Activated T-helper 9 cell treated with anti-CD3 and anti-CD28 coated beads, Interleukin-2, amount 50 U/mL, for 16 hours (primary cell): ENCODE data around the gene DMD.
"Not testable (repeated sequence)": the region's sequence is repeated elsewhere in the genome, so short reads cannot be mapped to it uniquely, and the experiment has no call there.

Source experiments
- DNase-seq: peaks from one replicate; pipeline ENCODE4 v3.0.0-alpha.2; 2020; ENCODE audit warnings: low read depth

DMD gene

GRCh38 chrX:31593353-31593752, 1618.0 kb downstream of the DMD start:
- no peak for DNase-seq

DNA sequence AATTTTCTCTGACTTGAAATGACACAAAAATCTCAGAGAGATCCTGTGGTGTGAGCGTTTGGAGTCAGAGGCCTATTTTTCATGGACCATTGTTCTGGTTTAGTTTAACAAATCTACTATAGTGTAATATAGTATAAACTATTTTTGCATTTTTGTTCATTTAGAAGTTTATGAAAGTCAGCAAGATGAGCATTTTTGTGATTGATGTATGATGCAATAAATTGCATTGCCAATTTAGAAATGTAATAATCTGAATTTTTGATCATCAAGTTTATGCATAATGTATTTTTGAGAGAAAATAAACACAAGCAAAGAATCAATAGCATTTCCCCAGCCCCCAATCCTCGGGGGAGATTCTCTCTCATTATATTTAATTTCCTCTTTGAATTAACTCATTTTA, 1620.0 kb downstream of the DMD start:
- DNase-seq = no peak

DNA sequence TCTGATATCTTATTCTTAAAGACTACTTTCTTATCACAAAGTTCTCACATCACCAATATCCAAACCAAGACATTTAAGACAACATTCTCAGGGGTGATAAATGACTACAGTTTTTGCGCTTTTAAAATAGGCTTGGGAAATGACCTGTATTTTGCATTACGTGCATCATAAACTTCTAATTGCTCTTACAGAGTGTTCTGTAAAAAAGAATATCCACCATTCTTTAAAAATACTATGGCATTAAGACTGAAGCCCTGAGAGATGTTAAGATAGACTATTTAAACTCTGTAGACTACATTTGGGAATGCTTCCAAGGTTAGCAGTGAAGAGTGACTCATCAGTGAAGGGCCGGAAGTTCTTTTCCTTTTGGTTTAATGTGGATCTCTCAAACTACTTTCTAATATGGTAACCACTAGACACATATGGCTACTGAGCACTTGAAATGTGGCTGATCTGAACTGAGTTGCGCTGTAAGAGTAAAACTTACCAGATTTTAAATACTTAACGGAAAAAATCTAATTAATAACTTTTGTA, 1620.7 kb downstream of the DMD start:
- no peak for DNase-seq

DNA sequence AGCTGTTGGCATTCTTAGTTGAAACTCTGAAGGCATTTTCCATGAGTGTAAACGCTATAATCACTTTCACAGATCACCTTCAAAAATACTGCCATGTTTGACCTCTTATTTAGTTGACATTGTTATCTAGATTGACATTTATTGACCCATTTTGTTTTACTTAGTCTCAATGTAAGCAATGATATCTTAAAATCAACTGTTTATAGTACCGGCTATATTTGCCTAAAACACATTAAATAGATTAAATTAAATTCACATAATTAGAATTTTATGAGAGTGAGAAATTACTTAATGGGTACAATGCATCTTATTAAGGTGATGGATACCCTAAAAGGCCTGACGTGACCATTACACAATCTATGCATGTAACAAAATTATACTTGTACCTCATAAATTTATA, 1621.8 kb downstream of the DMD start:
- DNase-seq = no peak

DNA sequence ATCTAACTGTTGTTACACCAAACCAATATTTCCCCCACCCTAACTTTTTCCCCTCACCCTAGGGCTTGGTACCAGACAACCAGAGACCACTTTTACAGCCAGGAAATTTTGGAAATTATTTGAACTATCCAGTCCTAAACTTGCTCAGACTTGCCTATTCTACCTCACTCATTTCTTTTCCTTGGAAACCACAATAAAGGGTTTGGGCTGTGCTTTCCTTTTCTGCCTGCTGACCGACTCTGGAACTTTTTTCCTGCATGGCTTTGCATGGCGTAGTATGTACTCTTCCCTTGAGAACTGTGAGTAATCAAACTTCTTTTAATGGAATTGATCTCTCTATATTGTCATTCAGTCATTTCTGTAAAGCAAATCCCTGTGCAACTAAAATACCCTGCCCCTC, 1623.0 kb downstream of the DMD start:
- no peak for DNase-seq

DNA sequence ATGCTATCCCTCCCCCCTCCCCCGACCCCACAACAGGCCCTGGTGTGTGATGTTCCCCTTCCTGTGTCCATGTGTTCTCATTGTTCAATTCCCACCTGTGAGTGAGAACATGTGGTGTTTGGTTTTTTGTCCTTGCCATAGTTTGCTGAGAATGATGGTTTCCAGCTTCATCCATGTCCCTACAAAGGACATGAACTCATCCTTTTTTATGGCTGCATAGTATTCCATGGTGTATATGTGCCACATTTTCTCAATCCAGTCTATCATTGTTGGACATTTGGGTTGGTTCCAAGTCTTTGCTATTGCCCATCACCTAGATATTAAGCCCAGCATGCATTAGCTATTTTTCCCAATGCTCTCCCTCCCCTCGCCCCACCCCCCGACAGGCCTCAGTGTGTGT, 1627.5 kb downstream of the DMD start:
- not testable (repeated sequence) for DNase-seq

DNA sequence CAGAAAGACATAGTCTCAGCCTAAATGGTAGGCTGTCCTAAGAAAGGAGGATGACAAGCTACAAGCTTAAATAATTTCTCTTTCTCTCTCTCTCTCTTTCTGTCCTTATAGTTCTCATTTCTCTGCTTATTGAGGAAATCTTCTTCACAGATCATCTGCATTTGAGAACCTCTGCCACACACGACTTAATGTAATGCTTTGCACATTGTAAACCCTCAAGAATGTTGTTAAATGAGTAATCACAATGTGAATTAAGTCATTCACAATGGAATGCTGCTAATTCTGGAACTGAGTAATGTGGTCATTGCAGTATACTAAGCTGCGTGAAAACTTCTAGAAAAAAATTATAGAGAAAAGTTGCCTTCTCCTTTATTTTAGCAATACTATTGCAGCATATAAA, 1630.6 kb downstream of the DMD start:
- no peak for DNase-seq

GRCh38 chrX:31580227-31580626, 1631.1 kb downstream of the DMD start:
- DNase-seq = no peak

- DNase-seq = no peak
Measured at GRCh38 chrX:31572360-31572759, 1639.0 kb downstream of the DMD start.

GRCh38 chrX:31570658-31571057, 1640.7 kb downstream of the DMD start:
- no peak for DNase-seq

- DNase-seq = no peak
Measured at GRCh38 chrX:31563792-31564191, 1647.6 kb downstream of the DMD start.

- no peak for DNase-seq
Measured at GRCh38 chrX:31555506-31555905, 1655.8 kb downstream of the DMD start.

- DNase-seq = no peak
Measured at GRCh38 chrX:31551913-31552312, 1659.4 kb downstream of the DMD start.

DNA sequence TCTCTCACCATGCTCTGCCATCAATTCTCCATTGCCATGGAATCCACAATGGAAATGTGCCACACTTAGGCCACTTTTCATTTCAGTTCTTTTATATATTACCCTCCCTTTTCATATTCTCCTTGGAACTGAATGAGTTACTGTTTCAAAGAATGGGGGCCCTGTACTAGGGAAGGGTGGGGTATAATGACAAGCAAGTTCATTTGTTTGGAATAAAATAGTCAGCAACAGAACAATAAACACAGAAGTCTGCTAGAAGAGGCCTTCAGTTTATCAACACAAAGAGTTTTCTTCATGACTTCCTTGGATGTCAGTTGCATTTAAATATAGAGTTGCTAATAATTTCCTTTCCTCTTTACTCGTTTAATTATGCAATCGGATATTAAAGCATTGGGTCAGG, 1661.2 kb downstream of the DMD start:
- DNase-seq = no peak

DNA sequence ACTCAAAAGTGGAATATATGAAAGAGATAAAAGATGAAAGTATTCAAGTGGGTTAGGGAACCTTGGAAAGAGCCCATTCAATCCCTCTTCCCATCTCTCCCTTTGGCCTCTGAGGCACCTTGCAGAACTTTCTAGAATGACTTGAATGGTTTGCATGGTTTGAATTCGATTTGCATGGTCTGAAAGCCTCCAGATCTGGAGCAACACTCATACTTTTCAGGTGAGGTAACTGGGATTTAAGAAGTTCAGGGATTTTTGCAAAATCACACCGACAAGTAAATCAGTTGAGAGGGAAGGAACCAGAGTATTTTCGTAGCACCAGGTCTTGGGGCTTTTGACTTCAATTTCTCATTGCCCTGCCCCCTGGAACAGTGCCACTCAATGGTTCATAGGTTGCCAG, 1663.5 kb downstream of the DMD start:
- DNase-seq = no peak

DNA sequence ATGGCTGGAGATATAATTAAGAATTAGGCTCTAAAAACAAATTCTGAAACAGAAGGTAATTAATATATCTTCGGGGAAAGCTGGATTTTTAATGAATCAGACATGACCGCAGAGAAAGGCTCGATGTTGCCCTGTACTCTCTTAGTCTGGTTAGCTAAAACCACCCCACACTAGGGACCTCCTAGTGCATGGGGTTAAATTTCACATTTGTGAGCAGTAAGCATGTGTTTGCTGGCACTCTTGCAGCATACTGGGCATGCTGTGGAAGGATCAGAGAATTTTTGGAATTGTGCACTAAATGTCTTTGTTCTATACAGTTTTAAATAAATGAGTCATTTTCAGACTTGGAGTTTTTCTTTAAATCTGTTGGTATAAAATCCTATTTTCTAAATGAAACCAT, 1663.9 kb downstream of the DMD start:
- DNase-seq = no peak

DNA sequence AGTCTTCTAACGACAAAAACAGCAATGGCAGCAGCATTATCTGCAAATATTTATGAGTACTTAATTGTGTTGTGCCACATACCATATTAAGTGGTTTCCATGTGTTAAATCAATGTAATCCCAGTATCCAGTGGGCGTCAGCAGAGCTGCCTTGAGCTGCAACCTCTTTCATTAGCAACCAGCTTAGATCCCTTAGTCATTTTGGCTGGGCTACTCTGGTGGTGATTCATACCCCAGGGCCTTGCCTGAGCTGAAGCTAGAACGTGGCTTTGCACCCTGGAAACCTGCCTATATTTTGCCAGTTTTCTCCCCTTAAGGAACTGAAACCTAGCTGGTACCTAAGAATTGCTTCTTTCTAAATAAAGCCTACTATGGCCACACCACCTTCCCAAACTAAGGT, 1665.2 kb downstream of the DMD start:
- DNase-seq = no peak

DNA sequence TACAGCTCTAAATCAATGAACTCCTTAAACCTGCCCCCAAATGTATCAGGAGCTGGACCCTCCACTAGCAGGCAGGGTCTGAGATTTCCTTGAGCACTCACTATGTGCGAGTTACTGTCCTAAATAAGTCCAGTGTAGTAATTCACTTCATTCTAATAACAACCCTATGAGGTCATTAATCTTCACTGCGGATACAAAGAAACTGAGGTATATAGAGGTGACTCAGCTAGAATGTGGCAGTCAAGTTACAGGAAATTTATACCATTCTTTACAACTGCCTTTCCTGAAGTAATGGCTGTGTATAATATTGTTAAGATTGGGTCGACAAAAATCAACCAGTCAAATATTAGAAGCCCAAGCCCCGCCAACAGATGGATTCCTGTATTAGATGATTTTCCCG, 1665.6 kb downstream of the DMD start:
- no peak for DNase-seq

GRCh38 chrX:31545191-31545590, 1666.2 kb downstream of the DMD start:
- no peak for DNase-seq

- DNase-seq = no peak
Measured at GRCh38 chrX:31543634-31544033, 1667.7 kb downstream of the DMD start.

- DNase-seq = no peak
Measured at GRCh38 chrX:31542566-31542965, 1668.8 kb downstream of the DMD start.

GRCh38 chrX:31540313-31540712, 1671.0 kb downstream of the DMD start:
- DNase-seq = no peak

- no peak for DNase-seq
Measured at GRCh38 chrX:31527455-31528126, 1683.8 kb downstream of the DMD start.

GRCh38 chrX:31523884-31524536, 1687.3 kb downstream of the DMD start:
- DNase-seq = no peak
